Endothelial cell (in vitro differentiated cells): Measurements from ENCODE around the gene CXCR5. TPM values are rescaled to one million over a fixed set of nuclear protein-coding genes. Genes with fewer than 3 reads are reported as not detected.

Source experiments
- DNase-seq: peaks from one replicate; pipeline ENCODE4 v3.0.0; 2021; ENCODE audit warnings: low spot score
- H3K27ac Mint-ChIP-seq: one replicate; pipeline ENCODE4 v1.8.0; 2021; ENCODE audit warnings: mixed read lengths, inconsistent platforms; ENCODE audit not compliant: unreplicated experiment
- H3K27me3 Mint-ChIP-seq: one replicate; pipeline ENCODE4 v1.8.0; 2021; ENCODE audit warnings: mild to moderate bottlenecking, moderate library complexity, mixed read lengths, inconsistent platforms; ENCODE audit not compliant: unreplicated experiment
- H3K36me3 Mint-ChIP-seq: one replicate; pipeline ENCODE4 v1.8.0; 2021; ENCODE audit warnings: mild to moderate bottlenecking, low read depth, mixed read lengths, inconsistent platforms; ENCODE audit not compliant: unreplicated experiment
- H3K4me1 Mint-ChIP-seq: one replicate; pipeline ENCODE4 v1.8.0; 2021; ENCODE audit warnings: mild to moderate bottlenecking, mixed read lengths, inconsistent platforms; ENCODE audit not compliant: unreplicated experiment
- H3K4me3 Mint-ChIP-seq: one replicate; pipeline ENCODE4 v1.8.0; 2021; ENCODE audit warnings: mild to moderate bottlenecking, mixed read lengths, inconsistent platforms; ENCODE audit not compliant: unreplicated experiment
- H3K9me3 Mint-ChIP-seq: one replicate; pipeline ENCODE4 v1.8.0; 2021; ENCODE audit warnings: mixed read lengths, inconsistent platforms; ENCODE audit not compliant: unreplicated experiment
- total RNA-seq: library from RNA; stranded (reverse); fragmentation: NEBNext Ultra II Directional; extraction: Animal tissue kit (Norgen Biotek cat#: 25700); gene quantifications from one replicate; pipeline ENCODE4 v1.2.1, GENCODE V29; 2021; ENCODE audit not compliant: unreplicated experiment
- TF ChIP-seq, protein P1 (sequence below): fragments of 200-600 bp; sonication (generic); IDR thresholded peaks from one replicate; pipeline ENCODE4 v1.5.0; 2021; ENCODE audit warnings: antibody characterized with exemption; ENCODE audit not compliant: unreplicated experiment

Gene CXCR5
- total RNA-seq, 1 donor from 2014 or later, result not detected

DNA sequence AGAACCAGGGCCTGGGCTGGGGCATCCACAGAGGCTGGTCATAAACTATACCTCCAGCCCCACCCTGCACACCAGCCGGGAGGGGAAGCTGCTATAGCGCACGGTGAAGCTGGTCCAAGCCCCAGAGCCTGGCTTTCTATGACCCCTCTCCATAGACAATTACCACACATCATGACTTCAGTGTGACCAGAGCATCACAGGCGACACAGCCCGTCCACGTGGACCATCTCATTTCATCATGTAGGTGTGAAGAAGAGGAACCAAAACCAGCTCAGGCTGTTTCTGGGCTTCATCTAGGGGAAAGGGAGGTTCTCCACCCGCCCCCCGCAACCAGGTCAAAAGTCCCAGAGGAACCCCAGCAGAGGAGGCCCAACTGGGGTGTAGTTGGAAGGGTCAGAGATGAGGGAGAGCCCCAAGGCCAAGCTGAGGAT is 3.0 kb downstream of the CXCR5 start:
- peaks cover 6% of the 10 kb centered on the region for H3K27me3 Mint-ChIP-seq
- H3K36me3 Mint-ChIP-seq, result peaks cover 2% of the 10 kb centered on the region
- TF ChIP-seq, protein P1, sequence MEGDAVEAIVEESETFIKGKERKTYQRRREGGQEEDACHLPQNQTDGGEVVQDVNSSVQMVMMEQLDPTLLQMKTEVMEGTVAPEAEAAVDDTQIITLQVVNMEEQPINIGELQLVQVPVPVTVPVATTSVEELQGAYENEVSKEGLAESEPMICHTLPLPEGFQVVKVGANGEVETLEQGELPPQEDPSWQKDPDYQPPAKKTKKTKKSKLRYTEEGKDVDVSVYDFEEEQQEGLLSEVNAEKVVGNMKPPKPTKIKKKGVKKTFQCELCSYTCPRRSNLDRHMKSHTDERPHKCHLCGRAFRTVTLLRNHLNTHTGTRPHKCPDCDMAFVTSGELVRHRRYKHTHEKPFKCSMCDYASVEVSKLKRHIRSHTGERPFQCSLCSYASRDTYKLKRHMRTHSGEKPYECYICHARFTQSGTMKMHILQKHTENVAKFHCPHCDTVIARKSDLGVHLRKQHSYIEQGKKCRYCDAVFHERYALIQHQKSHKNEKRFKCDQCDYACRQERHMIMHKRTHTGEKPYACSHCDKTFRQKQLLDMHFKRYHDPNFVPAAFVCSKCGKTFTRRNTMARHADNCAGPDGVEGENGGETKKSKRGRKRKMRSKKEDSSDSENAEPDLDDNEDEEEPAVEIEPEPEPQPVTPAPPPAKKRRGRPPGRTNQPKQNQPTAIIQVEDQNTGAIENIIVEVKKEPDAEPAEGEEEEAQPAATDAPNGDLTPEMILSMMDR, result no peak
- no peak for DNase-seq
- H3K27ac Mint-ChIP-seq, result no peak overlapping the region
- no peaks in the 10 kb centered on the region for H3K9me3 Mint-ChIP-seq
- peaks cover 4% of the 10 kb centered on the region for H3K4me1 Mint-ChIP-seq
- no peak overlapping the region for H3K4me3 Mint-ChIP-seq

DNA sequence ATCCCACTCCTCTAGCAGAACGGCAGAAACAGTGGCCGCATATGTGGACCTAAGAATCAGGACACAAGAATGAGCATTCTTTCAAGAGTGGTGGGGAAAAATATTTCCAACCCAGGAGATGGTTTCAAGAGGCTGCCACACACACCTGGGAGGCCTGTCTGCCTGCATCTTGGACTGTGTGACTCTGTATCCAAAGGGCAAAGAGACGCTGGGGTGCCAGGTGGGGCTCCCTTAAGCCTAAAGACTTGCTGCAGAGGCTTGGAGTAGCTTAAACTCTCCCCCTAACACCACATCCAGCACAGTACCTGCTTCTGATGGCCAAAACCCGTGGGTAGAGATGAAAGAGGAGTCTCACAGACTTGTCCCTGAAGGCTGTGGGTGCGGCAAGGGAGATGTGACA is 3.5 kb downstream of the CXCR5 start:
- Mint-ChIP-seq H3K27ac (no peak overlapping the region), H3K27me3 (peaks cover 6% of the 10 kb centered on the region)
- TF ChIP-seq, protein P1, result no peak

DNA sequence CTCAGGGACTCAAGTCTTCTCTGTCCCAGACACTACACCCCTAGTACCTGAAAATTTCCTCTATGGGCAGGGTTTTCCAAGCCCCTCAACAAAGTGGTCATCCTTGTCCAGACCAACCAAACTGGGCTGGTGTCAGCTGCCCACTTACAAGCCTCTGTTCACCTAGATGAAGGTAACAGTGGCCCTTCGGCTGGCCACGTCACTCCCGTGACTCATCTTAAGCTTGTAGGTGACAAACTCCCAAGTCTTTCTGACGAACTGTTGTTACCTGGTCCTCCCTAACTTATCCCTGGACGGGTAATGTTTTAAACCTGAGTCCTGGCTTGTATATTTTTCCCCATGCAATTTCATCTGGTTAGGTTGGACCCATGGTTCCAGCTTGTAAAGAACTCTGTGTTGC is 4.7 kb downstream of the CXCR5 start:
- H3K4me3 Mint-ChIP-seq, result no peak overlapping the region
- no peaks in the 10 kb centered on the region for H3K9me3 Mint-ChIP-seq
- H3K36me3 Mint-ChIP-seq, result peaks cover under 1% of the 10 kb centered on the region
- TF ChIP-seq, protein P1, result no peak
- DNase-seq, result no peak
- no peak overlapping the region for H3K27ac Mint-ChIP-seq
- H3K27me3 Mint-ChIP-seq, result peaks cover 6% of the 10 kb centered on the region
- H3K4me1 Mint-ChIP-seq, result peaks cover under 1% of the 10 kb centered on the region

More for the DNA sequence above, 3.5 kb downstream of the CXCR5 start:
- no peak for DNase-seq
- Mint-ChIP-seq H3K4me1 (peaks cover 4% of the 10 kb centered on the region), H3K4me3 (no peak overlapping the region), H3K9me3 (no peaks in the 10 kb centered on the region), H3K36me3 (peaks cover 2% of the 10 kb centered on the region)

DNA sequence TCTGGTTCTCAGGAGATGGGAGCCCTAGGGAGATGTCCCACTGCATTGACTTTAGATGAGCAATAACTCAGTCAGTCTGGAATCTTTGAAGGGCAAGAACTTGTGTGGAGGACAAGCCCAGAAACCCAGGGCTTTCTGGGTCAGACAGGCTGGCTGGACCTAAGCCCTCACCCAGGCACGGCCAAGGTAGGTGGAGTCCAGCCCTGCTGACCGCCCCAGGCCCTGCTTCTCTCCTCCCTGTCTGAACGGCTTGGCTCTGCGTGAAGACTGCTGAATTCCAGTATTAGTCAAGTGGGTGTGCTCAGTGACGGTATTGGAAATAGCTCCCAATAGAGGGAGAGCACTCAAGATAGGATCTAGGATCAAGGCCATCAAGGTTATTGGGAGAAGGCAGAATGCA is 6.1 kb downstream of the CXCR5 start:
- peaks cover 11% of the 10 kb centered on the region for H3K27me3 Mint-ChIP-seq
- TF ChIP-seq, protein P1, result no peak
- no peak overlapping the region for H3K27ac Mint-ChIP-seq
- no peaks in the 10 kb centered on the region for H3K36me3 Mint-ChIP-seq
- H3K4me3 Mint-ChIP-seq, result no peak overlapping the region
- no peaks in the 10 kb centered on the region for H3K9me3 Mint-ChIP-seq
- no peak for DNase-seq
- H3K4me1 Mint-ChIP-seq, result no peaks in the 10 kb centered on the region

DNA sequence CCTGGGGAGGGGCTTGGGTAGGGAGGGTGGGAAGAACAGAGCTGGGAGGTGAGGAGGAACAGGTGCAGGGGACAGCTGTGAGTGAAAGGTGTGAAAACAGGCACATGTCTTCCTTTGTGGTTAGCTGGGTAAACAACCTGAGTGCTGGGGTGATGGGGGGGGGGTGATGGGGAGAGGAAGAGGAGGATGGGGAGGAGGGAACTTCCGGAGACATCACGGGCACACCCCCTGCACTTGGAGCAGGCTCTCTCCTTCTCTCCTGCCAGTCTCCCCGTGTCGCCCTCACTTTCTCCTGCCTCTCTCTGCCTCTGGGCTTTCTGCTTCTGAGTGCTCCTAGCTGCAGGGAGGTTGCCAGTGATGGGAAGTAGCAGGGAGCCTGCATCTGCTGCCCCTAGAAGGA is 8.8 kb downstream of the CXCR5 start:
- peaks cover 21% of the 10 kb centered on the region for H3K4me1 Mint-ChIP-seq
- no peaks in the 10 kb centered on the region for H3K9me3 Mint-ChIP-seq
- DNase-seq, result no peak
- H3K36me3 Mint-ChIP-seq, result peaks cover 3% of the 10 kb centered on the region
- peaks cover 8% of the 10 kb centered on the region for H3K27me3 Mint-ChIP-seq
- TF ChIP-seq, protein P1, result no peak
- no peak overlapping the region for H3K4me3 Mint-ChIP-seq
- H3K27ac Mint-ChIP-seq, result no peak overlapping the region
